ENCODE results near the gene SERPINA12. TPM values are rescaled to one million over a fixed set of nuclear protein-coding genes. Genes with fewer than 3 reads are reported as not detected.

The SERPINA12 gene
- total RNA-seq, 4 donors from 2014 or later: not detected

DNA sequence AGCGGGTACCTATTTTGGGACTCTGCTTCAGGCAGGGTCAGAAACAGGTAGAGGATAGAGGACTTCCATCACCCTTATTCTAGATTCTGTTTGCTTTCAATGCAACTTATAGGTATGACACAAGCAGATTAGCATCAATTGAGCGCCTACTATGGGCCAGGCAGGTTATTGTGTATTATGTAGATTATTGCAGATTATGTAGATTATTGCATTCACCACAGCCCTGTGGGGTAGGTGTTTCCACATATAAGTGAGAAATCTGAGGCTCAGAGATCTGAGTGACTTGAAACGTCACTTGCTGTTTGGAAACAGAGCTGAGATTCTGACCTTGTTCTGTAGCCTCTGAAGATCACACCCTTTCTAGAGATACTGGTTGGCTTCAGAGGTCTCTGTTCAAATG, 26.2 kb upstream of the SERPINA12 start:
- TF ChIP-seq, protein P1, sequence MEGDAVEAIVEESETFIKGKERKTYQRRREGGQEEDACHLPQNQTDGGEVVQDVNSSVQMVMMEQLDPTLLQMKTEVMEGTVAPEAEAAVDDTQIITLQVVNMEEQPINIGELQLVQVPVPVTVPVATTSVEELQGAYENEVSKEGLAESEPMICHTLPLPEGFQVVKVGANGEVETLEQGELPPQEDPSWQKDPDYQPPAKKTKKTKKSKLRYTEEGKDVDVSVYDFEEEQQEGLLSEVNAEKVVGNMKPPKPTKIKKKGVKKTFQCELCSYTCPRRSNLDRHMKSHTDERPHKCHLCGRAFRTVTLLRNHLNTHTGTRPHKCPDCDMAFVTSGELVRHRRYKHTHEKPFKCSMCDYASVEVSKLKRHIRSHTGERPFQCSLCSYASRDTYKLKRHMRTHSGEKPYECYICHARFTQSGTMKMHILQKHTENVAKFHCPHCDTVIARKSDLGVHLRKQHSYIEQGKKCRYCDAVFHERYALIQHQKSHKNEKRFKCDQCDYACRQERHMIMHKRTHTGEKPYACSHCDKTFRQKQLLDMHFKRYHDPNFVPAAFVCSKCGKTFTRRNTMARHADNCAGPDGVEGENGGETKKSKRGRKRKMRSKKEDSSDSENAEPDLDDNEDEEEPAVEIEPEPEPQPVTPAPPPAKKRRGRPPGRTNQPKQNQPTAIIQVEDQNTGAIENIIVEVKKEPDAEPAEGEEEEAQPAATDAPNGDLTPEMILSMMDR (IDR thresholded peaks at IDR 0.05; ENCODE audit: low read depth): no peak

DNA sequence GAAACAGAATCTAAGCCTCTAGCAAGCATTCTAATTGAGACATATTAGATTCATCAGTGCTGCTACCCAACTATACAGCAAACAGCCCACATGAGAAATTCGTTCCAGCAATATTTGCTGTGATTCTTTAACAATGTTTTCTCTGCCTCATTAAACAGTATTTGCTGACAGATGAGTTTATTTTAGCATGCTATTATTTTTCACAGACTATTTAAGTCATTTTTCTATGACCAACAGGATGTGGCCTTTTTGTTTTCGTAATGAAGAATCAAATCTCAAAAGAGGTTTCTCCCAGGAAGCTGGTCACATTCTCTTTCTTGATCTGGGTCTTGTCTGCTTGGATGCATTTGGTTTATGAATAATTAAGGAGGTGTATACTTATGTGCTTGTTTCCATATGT, 23.2 kb upstream of the SERPINA12 start:
- TF ChIP-seq, protein P1 (IDR thresholded peaks at IDR 0.05; ENCODE audit: low read depth): no peak

DNA sequence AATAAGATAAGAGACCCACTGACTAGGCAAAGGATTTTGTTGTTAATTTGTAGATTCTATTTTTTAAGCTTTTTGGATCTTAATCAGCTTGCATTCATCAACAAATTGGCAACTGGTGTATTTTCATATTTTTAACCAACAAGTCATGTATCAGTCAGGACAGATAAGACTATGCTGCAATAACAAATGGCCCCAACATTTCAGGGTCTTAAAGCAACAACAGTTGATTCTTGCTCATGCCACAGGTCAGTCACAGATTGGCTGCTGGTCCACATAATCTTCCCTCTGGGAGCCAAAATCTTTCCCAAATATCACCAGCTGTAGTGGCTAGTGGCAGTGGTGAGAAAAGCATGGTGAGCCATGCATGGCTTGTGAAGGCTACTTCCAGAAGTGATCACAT, 21.9 kb upstream of the SERPINA12 start:
- TF ChIP-seq, protein P1 (IDR thresholded peaks at IDR 0.05; ENCODE audit: low read depth): no peak

DNA sequence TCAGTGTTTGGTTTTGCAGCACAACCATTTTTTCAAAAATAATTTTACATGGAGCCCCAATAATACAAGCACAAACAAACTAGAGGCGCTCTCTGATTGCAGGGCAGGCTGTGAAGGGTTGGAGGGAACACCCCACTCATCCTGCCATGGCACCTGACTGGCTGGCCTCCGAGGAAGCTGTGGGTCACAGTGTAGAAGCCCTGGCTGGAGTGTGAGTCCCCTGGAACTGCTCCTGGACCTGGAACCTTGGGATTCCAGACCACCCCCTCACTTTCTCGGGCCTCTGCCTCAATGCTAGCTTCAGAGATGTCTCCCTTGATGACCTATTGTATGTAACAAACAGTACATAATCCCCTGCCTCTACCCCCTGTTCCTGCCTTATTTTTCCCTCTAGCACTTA, 14.8 kb upstream of the SERPINA12 start:
- TF ChIP-seq, protein P1 (IDR thresholded peaks at IDR 0.05; ENCODE audit: low read depth): no peak

DNA sequence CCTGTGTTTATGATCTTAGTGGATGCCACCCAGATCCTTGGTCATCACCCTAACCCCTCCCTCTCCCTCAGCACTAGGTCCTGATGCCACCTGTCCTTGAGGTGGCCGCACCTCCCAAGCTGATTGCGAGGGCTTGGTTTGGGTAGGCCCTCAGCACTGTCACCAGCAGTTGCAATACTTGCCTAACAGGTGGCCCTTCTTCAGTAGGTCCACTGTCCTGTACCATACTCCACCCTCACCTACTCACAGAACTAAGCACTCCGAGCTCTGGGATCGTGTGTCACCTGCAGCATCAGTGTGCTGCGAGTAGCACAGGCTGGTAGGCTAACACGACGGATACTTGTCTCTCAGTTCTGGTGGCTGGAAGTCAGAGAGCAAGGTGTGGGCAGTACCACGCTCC, 14.0 kb upstream of the SERPINA12 start:
- TF ChIP-seq, protein P1 (IDR thresholded peaks at IDR 0.05; ENCODE audit: low read depth): no peak

DNA sequence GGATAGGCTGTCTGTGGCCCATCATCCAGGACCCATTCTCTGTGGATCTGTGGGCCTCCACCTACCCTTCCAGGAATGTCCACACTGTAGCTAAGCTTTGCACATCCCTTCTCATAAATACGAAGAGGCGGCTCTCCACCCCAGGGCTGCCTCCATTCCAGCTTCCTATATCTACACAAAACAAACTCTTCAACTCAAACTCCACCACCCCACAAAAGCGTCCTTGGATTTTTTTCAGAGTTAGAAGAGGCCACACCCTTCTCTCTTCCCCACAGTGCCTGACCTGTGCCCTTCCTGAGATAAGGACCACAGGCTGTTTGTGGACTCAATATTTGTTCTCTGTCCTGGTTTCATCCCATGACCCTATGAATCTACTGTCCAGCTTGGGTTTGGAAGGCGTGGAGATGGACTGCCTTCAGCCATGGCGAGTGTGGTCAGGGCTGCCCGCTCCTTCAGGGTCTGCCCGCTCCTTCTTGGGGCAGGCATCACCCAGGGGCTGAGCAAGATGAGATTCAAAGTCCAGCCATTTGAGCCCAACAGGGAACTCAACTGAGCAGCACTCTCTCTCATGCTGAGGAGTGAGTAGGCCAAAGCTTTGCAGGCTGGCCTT, 13.0 kb upstream of the SERPINA12 start:
- TF ChIP-seq, protein P1 (IDR thresholded peaks at IDR 0.05; ENCODE audit: low read depth): no peak

DNA sequence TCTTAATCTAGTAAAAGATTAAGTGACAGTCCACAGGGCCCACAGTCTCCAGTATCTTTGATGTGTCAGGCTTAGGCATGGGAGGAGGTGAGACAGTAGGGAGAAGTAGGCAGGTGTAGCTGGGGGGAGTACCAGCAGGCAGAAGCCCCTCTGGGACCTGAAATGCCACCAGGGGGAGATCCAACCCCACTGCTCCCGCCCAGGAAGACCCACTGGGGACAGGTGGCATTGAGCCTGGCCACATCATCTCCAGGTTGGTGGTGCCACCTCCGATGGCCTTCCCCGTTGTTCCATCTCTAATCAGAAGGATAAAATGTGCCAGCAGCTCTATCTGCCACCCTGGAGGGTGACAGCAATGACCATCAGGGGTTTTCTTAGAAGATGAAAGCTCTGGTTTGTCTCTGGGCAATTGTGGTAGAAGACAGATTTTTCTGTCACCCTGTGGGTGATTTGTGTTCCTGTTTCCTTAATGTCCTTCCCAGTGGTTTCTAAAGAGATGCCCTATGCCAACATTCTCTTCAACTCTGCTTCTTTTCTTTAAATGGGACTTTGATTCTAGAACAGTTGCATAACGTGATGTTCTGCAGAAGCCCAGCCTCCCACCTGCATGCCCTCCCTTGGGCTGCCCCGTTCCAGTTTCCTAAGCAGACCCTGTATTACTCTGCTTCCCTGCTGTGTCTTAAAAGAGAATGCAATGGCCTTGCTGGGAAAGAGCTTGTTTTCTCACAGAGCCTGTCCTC, 12.3 kb upstream of the SERPINA12 start:
- TF ChIP-seq, protein P1 (IDR thresholded peaks at IDR 0.05; ENCODE audit: low read depth): no peak

Data from subcutaneous adipose tissue (tissue), 4 donors.